Colon (tissue), 2 donors: ENCODE results near the gene ARHGAP8.
"Not testable (repeated sequence)": the region's sequence is repeated elsewhere in the genome, so short reads cannot be mapped to it uniquely, and the experiment has no call there.

Experiments used
- FAIRE-seq: peaks from 2 replicates; lab custom pipeline; 2012; peaks lifted over from hg19 to GRCh38; lab: Jason Lieb, UNC
- donor health status: control.
- donor health status: control.

Gene ARHGAP8

GRCh38 chr22:44773082-44773481 lies 20.7 kb downstream of the ARHGAP8 start:
- no peak for FAIRE-seq

- no peak for FAIRE-seq
Observed at GRCh38 chr22:44775862-44776261, 23.5 kb downstream of the ARHGAP8 start.

GRCh38 chr22:44776605-44777363 lies 24.4 kb downstream of the ARHGAP8 start:
- FAIRE-seq, result no peak

GRCh38 chr22:44777364-44777755 lies 25.0 kb downstream of the ARHGAP8 start:
- FAIRE-seq, result no peak

- no peak for FAIRE-seq
Observed at GRCh38 chr22:44780876-44781449, 28.6 kb downstream of the ARHGAP8 start.

- no peak for FAIRE-seq
Observed at GRCh38 chr22:44782363-44782963, 30.1 kb downstream of the ARHGAP8 start.

GRCh38 chr22:44783091-44783490 lies 30.7 kb downstream of the ARHGAP8 start:
- no peak for FAIRE-seq

- no peak for FAIRE-seq
Observed at GRCh38 chr22:44783581-44783980, 31.2 kb downstream of the ARHGAP8 start.

GRCh38 chr22:44786136-44786535 lies 33.8 kb downstream of the ARHGAP8 start:
- FAIRE-seq, result no peak

GRCh38 chr22:44786610-44787009 lies 34.2 kb downstream of the ARHGAP8 start:
- FAIRE-seq, result no peak

GRCh38 chr22:44787832-44788231 lies 35.5 kb downstream of the ARHGAP8 start:
- no peak for FAIRE-seq

- no peak for FAIRE-seq
Observed at GRCh38 chr22:44793106-44793505, 40.7 kb downstream of the ARHGAP8 start.

GRCh38 chr22:44793506-44794172 lies 41.3 kb downstream of the ARHGAP8 start:
- no peak for FAIRE-seq

GRCh38 chr22:44795701-44796630 lies 43.6 kb downstream of the ARHGAP8 start:
- FAIRE-seq, result no peak

- no peak for FAIRE-seq
Observed at GRCh38 chr22:44797181-44797725, 44.9 kb downstream of the ARHGAP8 start.

GRCh38 chr22:44799077-44799945 lies 46.9 kb downstream of the ARHGAP8 start:
- FAIRE-seq, result no peak

GRCh38 chr22:44799946-44800634 lies 47.7 kb downstream of the ARHGAP8 start:
- not testable (repeated sequence) for FAIRE-seq

- FAIRE-seq, result no peak
Observed at GRCh38 chr22:44801476-44801875, 49.1 kb downstream of the ARHGAP8 start.

GRCh38 chr22:44802071-44802700 lies 49.8 kb downstream of the ARHGAP8 start:
- FAIRE-seq, result no peak
